Measurements from ENCODE around the gene OPN1SW.

OPN1SW gene, protein sequence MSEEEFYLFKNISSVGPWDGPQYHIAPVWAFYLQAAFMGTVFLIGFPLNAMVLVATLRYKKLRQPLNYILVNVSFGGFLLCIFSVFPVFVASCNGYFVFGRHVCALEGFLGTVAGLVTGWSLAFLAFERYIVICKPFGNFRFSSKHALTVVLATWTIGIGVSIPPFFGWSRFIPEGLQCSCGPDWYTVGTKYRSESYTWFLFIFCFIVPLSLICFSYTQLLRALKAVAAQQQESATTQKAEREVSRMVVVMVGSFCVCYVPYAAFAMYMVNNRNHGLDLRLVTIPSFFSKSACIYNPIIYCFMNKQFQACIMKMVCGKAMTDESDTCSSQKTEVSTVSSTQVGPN

GRCh38 chr7:128775744-128776474, at the start of gene OPN1SW:
Gene OPN1SW (minus strand): TSS chr7:128775794. CDS start chr7:128775781, 13 bp downstream.
- DNase-seq (ENCODE audit: low read depth in 2 of 2, low spot score in 1 of 2) = no peak

- no peak for DNase-seq (ENCODE audit: low read depth in 2 of 2, low spot score in 1 of 2)
These were observed 46.1 kb upstream of the OPN1SW start for GRCh38 chr7:128821724-128822123.

GRCh38 chr7:128818694-128819093, 43.1 kb upstream of the OPN1SW start:
- no peak for DNase-seq (ENCODE audit: low read depth in 2 of 2, low spot score in 1 of 2)

- no peak for DNase-seq (ENCODE audit: low read depth in 2 of 2, low spot score in 1 of 2)
These were observed 39.8 kb upstream of the OPN1SW start for GRCh38 chr7:128815289-128815942.

DNA sequence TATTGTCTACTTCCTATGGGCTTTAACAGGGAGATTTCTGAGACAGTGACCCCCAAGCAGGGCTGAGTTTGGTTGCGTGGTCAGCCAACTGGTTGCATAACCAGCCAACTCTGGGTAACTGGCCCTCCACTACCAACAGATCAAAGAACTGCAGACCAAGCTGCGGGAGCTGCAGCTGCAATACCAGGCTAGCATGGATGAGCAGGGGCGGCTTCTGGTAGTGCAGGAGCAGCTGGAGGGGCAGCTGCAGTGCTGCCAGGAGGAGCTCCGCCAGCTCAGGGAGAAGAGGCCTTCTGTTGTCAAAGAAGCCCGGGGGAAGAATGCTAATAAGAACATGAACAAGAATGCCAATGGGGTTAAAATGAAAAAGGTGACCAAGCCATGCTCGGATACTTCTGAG, 38.9 kb upstream of the OPN1SW start:
- DNase-seq (ENCODE audit: low read depth in 2 of 2, low spot score in 1 of 2) = no peak

DNA sequence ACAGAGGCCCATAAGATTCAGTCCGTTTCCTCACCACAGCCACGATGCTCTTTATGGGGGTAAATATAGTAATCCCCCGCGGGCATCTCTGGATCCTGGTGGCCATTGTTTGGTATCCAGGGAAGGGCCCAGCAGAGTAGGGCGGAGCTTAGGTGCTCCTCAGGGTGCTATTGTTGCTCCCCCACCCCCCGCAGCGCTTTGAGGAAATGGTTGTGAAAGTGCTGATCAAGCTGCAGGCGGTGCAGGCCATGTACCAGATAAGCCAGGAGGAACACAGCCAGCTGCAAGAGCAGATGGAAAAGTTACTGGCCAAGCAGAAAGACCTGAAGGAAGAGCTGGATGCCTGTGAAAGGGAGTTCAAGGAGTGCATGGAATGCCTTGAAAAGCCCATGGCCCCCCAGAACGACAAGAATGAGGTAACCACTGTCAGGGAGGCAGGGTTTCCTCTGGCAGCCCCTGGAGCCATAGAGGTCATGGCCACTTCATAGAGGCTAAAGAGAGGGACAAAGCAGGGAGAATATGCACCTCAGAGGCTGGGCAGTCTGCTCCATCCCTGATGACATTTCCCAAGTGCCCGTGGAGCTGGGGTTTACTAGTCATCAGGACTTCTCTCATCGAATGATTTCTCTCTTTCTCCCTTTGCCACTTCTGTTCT, 37.0 kb upstream of the OPN1SW start:
- DNase-seq (ENCODE audit: low read depth in 2 of 2, low spot score in 1 of 2) = no peak

- no peak for DNase-seq (ENCODE audit: low read depth in 2 of 2, low spot score in 1 of 2)
These were observed 36.2 kb upstream of the OPN1SW start for GRCh38 chr7:128811631-128812430.

- DNase-seq (ENCODE audit: low read depth in 2 of 2, low spot score in 1 of 2) = no peak
These were observed 35.4 kb upstream of the OPN1SW start for GRCh38 chr7:128810997-128811396.

GRCh38 chr7:128810473-128810872, 34.9 kb upstream of the OPN1SW start:
- DNase-seq (ENCODE audit: low read depth in 2 of 2, low spot score in 1 of 2) = no peak

GRCh38 chr7:128809363-128809762, 33.8 kb upstream of the OPN1SW start:
- DNase-seq (ENCODE audit: low read depth in 2 of 2, low spot score in 1 of 2) = no peak

DNA sequence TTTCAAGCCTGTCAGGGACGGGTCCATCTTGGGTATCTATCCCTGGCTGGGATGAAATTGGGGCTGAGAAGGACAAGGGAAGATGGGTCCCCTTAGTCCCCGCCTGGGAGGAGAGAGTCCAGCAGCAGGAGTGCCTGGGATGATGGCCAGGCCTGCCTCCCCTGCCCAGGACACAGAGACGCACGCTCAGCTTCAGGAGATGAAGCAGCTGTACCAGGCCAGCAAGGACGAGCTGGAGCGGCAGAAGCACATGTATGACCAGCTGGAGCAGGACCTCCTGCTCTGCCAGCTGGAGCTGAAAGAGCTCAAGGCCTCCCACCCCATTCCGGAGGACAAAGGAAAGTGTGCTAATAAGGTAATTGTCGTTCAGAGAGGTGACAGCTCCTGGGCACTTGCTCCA, 31.6 kb upstream of the OPN1SW start:
- no peak for DNase-seq (ENCODE audit: low read depth in 2 of 2, low spot score in 1 of 2)

GRCh38 chr7:128805225-128805624, 29.6 kb upstream of the OPN1SW start:
- DNase-seq (ENCODE audit: low read depth in 2 of 2, low spot score in 1 of 2) = no peak

DNA sequence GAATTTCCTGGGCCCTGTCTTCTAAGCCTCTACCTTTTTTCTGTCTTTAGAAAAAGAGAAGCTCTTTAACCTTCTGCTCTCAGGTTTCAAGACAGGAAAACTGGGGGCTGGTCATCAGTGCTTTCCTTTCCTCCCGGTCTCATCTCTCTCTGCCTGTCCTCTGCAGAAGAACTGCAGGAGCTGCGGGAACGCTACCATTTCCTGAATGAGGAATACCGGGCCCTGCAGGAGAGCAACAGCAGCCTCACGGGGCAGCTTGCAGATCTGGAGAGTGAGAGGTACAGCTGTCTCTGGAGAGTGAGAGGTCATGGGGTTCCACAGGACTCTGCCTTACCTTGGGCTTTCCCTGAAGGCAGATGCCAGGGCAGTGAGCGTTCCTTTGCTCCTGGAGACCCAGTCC, 28.9 kb upstream of the OPN1SW start:
- no peak for DNase-seq (ENCODE audit: low read depth in 2 of 2, low spot score in 1 of 2)

- no peak for DNase-seq (ENCODE audit: low read depth in 2 of 2, low spot score in 1 of 2)
These were observed 26.2 kb upstream of the OPN1SW start for GRCh38 chr7:128801667-128802418.

DNA sequence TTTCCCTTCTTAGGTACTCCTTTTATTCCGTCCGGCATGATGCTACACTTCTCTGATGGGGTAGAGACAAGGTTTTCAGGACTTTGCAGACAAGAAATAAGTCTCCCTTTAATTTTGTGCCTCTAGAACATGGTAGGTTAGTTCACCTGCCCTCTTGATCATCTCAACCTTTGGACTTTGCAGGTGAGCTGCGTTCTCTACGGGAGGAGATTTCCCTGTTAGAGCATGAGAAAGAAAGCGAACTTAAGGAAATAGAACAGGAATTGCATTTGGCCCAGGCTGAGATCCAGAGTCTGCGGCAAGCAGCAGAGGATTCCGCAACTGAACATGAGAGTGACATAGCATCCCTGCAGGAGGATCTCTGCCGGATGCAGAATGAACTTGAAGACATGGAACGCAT, 25.4 kb upstream of the OPN1SW start:
- no peak for DNase-seq (ENCODE audit: low read depth in 2 of 2, low spot score in 1 of 2)

- no peak for DNase-seq (ENCODE audit: low read depth in 2 of 2, low spot score in 1 of 2)
These were observed 25.0 kb upstream of the OPN1SW start for GRCh38 chr7:128800567-128800966.

- DNase-seq (ENCODE audit: low read depth in 2 of 2, low spot score in 1 of 2) = no peak
These were observed 23.9 kb upstream of the OPN1SW start for GRCh38 chr7:128799451-128799850.

- DNase-seq (ENCODE audit: low read depth in 2 of 2, low spot score in 1 of 2) = no peak
These were observed 20.7 kb upstream of the OPN1SW start for GRCh38 chr7:128796327-128796726.

DNA sequence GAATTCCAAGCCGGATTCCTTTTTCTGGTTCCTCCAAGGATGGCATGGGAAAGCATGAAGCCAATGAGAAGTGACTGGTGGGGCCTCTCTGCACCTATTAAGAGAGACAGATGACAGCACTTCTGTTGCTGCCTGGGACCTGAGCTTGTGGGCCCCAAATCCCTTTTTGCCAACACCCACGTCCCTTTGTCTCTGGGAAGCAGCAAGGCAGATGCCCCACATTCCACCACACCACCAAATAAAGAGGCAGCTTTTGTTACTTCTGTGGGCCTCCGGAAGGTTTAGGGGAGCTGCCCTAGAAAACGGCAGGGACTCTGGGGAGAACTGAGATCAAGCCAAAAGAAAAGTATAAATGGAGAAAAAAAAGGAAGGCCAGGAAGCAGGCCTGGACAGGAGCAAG, 19.5 kb upstream of the OPN1SW start:
- no peak for DNase-seq (ENCODE audit: low read depth in 2 of 2, low spot score in 1 of 2)

DNA sequence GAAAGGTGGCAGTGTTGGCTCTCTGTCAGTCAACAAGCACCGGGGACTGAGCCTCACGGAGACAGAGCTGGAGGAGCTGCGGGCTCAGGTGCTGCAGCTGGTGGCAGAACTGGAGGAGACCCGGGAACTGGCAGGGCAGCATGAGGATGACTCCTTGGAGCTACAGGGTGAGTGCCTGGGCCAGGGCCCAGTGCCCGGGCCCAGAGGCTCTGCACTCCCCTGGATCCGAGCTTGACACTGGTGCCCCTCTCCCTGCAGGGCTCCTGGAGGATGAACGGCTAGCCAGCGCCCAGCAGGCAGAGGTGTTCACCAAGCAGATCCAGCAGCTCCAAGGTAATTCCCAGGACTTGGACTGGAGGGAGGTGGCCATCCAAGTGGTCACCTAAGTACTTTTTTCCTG, 18.8 kb upstream of the OPN1SW start:
- no peak for DNase-seq (ENCODE audit: low read depth in 2 of 2, low spot score in 1 of 2)
